WTC11 (cell line): ENCODE data around the gene CDH1. TPM values are rescaled to one million over a fixed set of nuclear protein-coding genes. Genes with fewer than 3 reads are reported as not detected.

Experiments used
- ATAC-seq: fragments of 200-7000 bp; cut with Tn5 transposase; 2 replicates; pipeline ENCODE4 v1.10.0; 2021; ENCODE audit warnings: mild to moderate bottlenecking, moderate library complexity
- CTCF ChIA-PET: fragments of 300-600 bp; sonication (Branson Sonifier 250); formaldehyde crosslinking; loops from one replicate; lab custom pipeline; 2021; ENCODE audit warnings: antibody characterized with exemption; lab: Charles Lee
- POLR2A ChIA-PET: fragments of 350-600 bp; sonication (Branson Sonifier 250); formaldehyde crosslinking; loops from one replicate; lab custom pipeline; 2021; ENCODE audit warnings: antibody characterized with exemption; lab: Charles Lee
- DNase-seq: peaks from one replicate; pipeline ENCODE4 v3.0.0; 2021; ENCODE audit warnings: low spot score
- H3K27ac Mint-ChIP-seq: 2 replicates; pipeline ENCODE4 v1.8.0; 2021; ENCODE audit warnings: mixed read lengths
- H3K27me3 Mint-ChIP-seq: 2 replicates; pipeline ENCODE4 v1.8.0; 2021; ENCODE audit warnings: low read depth, mild to moderate bottlenecking, moderate library complexity, mixed read lengths
- H3K36me3 Mint-ChIP-seq: 2 replicates; pipeline ENCODE4 v1.8.0; 2021; ENCODE audit warnings: mixed read lengths
- H3K4me1 Mint-ChIP-seq: 2 replicates; pipeline ENCODE4 v1.8.0; 2022; ENCODE audit warnings: mixed read lengths
- H3K4me3 Mint-ChIP-seq: 2 replicates; pipeline ENCODE4 v1.8.0; 2021; ENCODE audit warnings: mild to moderate bottlenecking, moderate library complexity, mixed read lengths
- H3K9me3 Mint-ChIP-seq: 2 replicates; pipeline ENCODE4 v1.8.0; 2021; ENCODE audit warnings: mixed read lengths
- ARID4B ChIP-seq: sonication (generic); formaldehyde crosslinking; IDR thresholded peaks from 2 replicates; pipeline ENCODE4 v1.8.0; 2023; ENCODE audit warnings: missing genetic modification reagents, mild to moderate bottlenecking, borderline replicate concordance
- CREM ChIP-seq: sonication (generic); formaldehyde crosslinking; IDR thresholded peaks from 2 replicates; pipeline ENCODE4 v1.8.1; 2022; ENCODE audit warnings: mild to moderate bottlenecking, missing genetic modification reagents, moderate library complexity
- E2F5 ChIP-seq: sonication (generic); formaldehyde crosslinking; IDR thresholded peaks from 2 replicates; pipeline ENCODE4 v1.8.1; 2022; ENCODE audit warnings: mild to moderate bottlenecking, moderate library complexity, missing genetic modification reagents
- FOXJ3 ChIP-seq: sonication (generic); formaldehyde crosslinking; IDR thresholded peaks from 2 replicates; pipeline ENCODE4 v1.9.0; 2021; ENCODE audit warnings: missing genetic modification reagents, mild to moderate bottlenecking, borderline replicate concordance
- GABPB1 ChIP-seq: sonication (generic); formaldehyde crosslinking; IDR thresholded peaks from 2 replicates; pipeline ENCODE4 v1.8.1; 2023; ENCODE audit warnings: mild to moderate bottlenecking, missing genetic modification reagents
- IRF1 ChIP-seq: sonication (generic); formaldehyde crosslinking; IDR thresholded peaks from 2 replicates; pipeline ENCODE4 v1.8.0; 2023; ENCODE audit warnings: missing genetic modification reagents
- NFATC4 ChIP-seq: fragments of 250-450 bp; sonication (Bioruptor Pico); IDR thresholded peaks from 2 replicates; pipeline ENCODE4 v1.9.0; 2021; ENCODE audit warnings: mild to moderate bottlenecking
- RELA ChIP-seq: sonication (generic); formaldehyde crosslinking; IDR thresholded peaks from 2 replicates; pipeline ENCODE4 v1.8.1; 2022; ENCODE audit warnings: missing genetic modification reagents, mild to moderate bottlenecking, borderline replicate concordance
- SOX15 ChIP-seq: fragments of 250-450 bp; sonication (Bioruptor Pico); IDR thresholded peaks from 2 replicates; pipeline ENCODE4 v1.9.0; 2021; ENCODE audit warnings: mild to moderate bottlenecking
- TEAD4 ChIP-seq: sonication (generic); formaldehyde crosslinking; IDR thresholded peaks from 2 replicates; pipeline ENCODE4 v1.8.0; 2022; ENCODE audit warnings: mild to moderate bottlenecking, missing genetic modification reagents
- TP53 ChIP-seq: sonication (generic); formaldehyde crosslinking; IDR thresholded peaks from 2 replicates; pipeline ENCODE4 v1.8.1; 2023; ENCODE audit warnings: mild to moderate bottlenecking, missing genetic modification reagents
- USF1 ChIP-seq: sonication (generic); formaldehyde crosslinking; IDR thresholded peaks from 2 replicates; pipeline ENCODE4 v1.8.0; 2022; ENCODE audit warnings: mild to moderate bottlenecking, missing genetic modification reagents
- USF2 ChIP-seq: sonication (generic); formaldehyde crosslinking; IDR thresholded peaks from 2 replicates; pipeline ENCODE4 v1.8.1; 2023; ENCODE audit warnings: mild to moderate bottlenecking, missing genetic modification reagents, moderate library complexity
- ZNF121 ChIP-seq: sonication (generic); formaldehyde crosslinking; IDR thresholded peaks from 2 replicates; pipeline ENCODE4 v1.8.0; 2023; ENCODE audit warnings: missing genetic modification reagents
- total RNA-seq: library from RNA; stranded (reverse); gene quantifications from 3 replicates; pipeline ENCODE4 v1.2.3, GENCODE V29; 2021

The CDH1 gene
- total RNA-seq, 1 experiment from 2014 or later: 278 TPM

GRCh38 chr16:68752602-68753001 lies 15.5 kb downstream of the CDH1 start:
- Mint-ChIP-seq H3K9me3 (no peaks in the 10 kb centered on the region), H3K36me3 (peaks cover 25% of the 10 kb centered on the region), H3K27ac (peak overlapping the region; percentile 82), H3K4me3 (no peak overlapping the region), H3K27me3 (no peaks in the 10 kb centered on the region), H3K4me1 (peaks cover 65% of the 10 kb centered on the region)
- ChIA-PET CTCF (interaction anchor here (0.5 to 0.7 kb wide), 2 partner anchors 22 to 94 kb away, joined by 3 read pairs; no protein-coding TSS in a partner anchor), POLR2A (interaction anchor here (0.6 kb wide), 1 partner anchor 21 kb away, joined by 3 read pairs; no protein-coding TSS in a partner anchor)
- ATAC-seq (no peak), DNase-seq (no peak)
- TF ChIP-seq RELA (CRISPR knock-in tag): no peak
- TF ChIP-seq GABPB1: peak; percentile 62
- TF ChIP-seq E2F5 (CRISPR knock-in tag): no peak
- no peak for TF ChIP-seq NFATC4 (CRISPR knock-in tag)
- TF ChIP-seq TP53: no peak

GRCh38 chr16:68754084-68754792 lies 17.1 kb downstream of the CDH1 start:
- DNase-seq (no peak), ATAC-seq (no peak)
- Mint-ChIP-seq H3K27me3 (no peaks in the 10 kb centered on the region), H3K9me3 (no peaks in the 10 kb centered on the region), H3K4me3 (no peak overlapping the region), H3K36me3 (peaks cover 25% of the 10 kb centered on the region), H3K27ac (peak overlapping the region; percentile 58), H3K4me1 (peaks cover 55% of the 10 kb centered on the region)
- CTCF ChIA-PET: interaction anchor here (0.7 kb wide), 1 partner anchor 627 kb away, joined by 4 read pairs; no protein-coding TSS in a partner anchor
- TF ChIP-seq SOX15 (CRISPR knock-in tag) (no peak), FOXJ3 (CRISPR knock-in tag) (no peak), ZNF121 (CRISPR knock-in tag) (peak; percentile 79)
- POLR2A ChIA-PET: no interaction called here

GRCh38 chr16:68756239-68756915 lies 19.3 kb downstream of the CDH1 start:
- Mint-ChIP-seq H3K27me3 (no peaks in the 10 kb centered on the region), H3K9me3 (no peaks in the 10 kb centered on the region), H3K4me1 (peaks cover 66% of the 10 kb centered on the region), H3K4me3 (no peak overlapping the region), H3K36me3 (peaks cover 15% of the 10 kb centered on the region)
- DNase-seq (no peak), ATAC-seq (no peak)
- ChIA-PET CTCF (interaction anchor here (0.9 to 1.6 kb wide), 3 partner anchors 20 to 394 kb away, joined by 3 to 6 read pairs (median 3); partner anchors contain the start of gene CDH1), POLR2A (interaction anchor here (0.7 to 1.4 kb wide), 2 partner anchors 20 to 1301 kb away, joined by 3 read pairs; no protein-coding TSS in a partner anchor)
- TF ChIP-seq TEAD4 (CRISPR knock-in tag) (no peak), IRF1 (CRISPR knock-in tag) (no peak), USF2 (CRISPR knock-in tag) (no peak), SOX15 (CRISPR knock-in tag) (no peak), CREM (CRISPR knock-in tag) (no peak), ARID4B (CRISPR knock-in tag) (no peak), USF1 (CRISPR knock-in tag) (no peak), NFATC4 (CRISPR knock-in tag) (no peak)
- TF ChIP-seq, all 79 proteins: peak for 0
- peak overlapping the region; percentile 41; the same call in 1 of the 2 replicates for H3K27ac Mint-ChIP-seq
